ENCODE data around the gene PRDM5.

DNA sequence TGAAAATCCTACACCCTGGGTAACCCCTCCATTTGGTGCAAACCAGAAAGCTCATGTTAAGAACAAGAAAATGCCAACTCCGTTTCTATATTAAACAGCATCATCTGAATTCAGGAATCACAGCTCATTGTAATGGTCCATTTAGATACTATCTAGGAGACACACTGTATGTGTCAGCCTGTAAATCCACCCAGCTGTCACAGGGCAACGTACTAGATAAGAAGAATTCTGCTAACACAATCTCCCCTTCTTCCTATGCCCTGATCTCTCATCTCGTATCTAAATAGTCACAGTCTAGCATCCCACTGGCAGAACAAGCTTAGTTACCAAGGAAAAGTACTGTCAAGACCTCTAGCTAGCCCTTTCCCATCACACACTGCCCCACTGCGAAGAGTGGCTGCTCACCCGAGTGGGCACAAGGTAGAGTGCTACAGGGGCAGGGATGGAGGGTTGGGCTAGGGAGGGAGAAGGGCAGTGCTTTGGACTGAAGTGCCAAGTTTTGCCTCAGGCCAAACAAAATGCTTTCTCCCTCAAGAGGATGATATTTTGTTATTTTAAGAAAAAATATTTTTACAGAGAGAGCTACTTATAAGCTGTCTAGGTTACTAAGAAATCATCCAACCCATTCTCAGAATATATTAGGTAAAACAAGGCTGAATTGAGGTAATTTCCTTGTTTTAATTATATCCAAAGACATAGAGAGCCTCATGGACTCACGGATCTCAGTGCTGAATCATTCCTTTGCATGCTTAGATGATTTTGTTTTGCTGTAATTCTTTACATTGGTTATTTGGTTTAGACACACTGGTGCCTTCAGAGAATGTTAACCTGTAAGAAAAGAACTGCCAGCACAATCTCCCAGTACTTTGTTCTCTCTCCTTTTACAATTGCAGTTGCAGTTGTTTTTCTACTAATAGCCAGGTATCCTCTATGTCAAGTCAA, 196.6 kb downstream of the PRDM5 start:
- no peak for TF ChIP-seq EZH2 (IDR thresholded peaks at IDR 0.05; ENCODE audit: insufficient read depth, low read length)
- TF ChIP-seq, protein P1, sequence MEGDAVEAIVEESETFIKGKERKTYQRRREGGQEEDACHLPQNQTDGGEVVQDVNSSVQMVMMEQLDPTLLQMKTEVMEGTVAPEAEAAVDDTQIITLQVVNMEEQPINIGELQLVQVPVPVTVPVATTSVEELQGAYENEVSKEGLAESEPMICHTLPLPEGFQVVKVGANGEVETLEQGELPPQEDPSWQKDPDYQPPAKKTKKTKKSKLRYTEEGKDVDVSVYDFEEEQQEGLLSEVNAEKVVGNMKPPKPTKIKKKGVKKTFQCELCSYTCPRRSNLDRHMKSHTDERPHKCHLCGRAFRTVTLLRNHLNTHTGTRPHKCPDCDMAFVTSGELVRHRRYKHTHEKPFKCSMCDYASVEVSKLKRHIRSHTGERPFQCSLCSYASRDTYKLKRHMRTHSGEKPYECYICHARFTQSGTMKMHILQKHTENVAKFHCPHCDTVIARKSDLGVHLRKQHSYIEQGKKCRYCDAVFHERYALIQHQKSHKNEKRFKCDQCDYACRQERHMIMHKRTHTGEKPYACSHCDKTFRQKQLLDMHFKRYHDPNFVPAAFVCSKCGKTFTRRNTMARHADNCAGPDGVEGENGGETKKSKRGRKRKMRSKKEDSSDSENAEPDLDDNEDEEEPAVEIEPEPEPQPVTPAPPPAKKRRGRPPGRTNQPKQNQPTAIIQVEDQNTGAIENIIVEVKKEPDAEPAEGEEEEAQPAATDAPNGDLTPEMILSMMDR (IDR thresholded peaks at IDR 0.05; ENCODE audit: insufficient read depth, low read depth, low read length), result no peak
